A549 (cell line): ENCODE measurements around the gene GPBAR1. TPM values are rescaled to one million over a fixed set of nuclear protein-coding genes. Genes with fewer than 3 reads are reported as not detected.

Source experiments
- ATAC-seq, 2 experiments: fragments of 200-7000 bp in 1 of 2; fragments of >200 bp in 1 of 2; cut with Nextera tagmentation in 1 of 2; cut with Tn5 transposase in 1 of 2; 3 replicates each; pipeline versions ENCODE4 v1.8.0 to v1.9.1; 2018 to 2020; ENCODE audit warnings: mild to moderate bottlenecking in 1 of 2, moderate library complexity in 1 of 2
- CTCF ChIA-PET: fragments of 300-600 bp; sonication (Branson Sonifier 250); formaldehyde crosslinking; extraction: SDS; loops from one replicate; lab custom pipeline; 2021; ENCODE audit warnings: antibody characterized with exemption, inconsistent platforms; lab: Yijun Ruan, JAX
- POLR2A ChIA-PET: fragments of 350-600 bp; formaldehyde crosslinking; extraction: SDS; loops from one replicate; lab custom pipeline; 2021; ENCODE audit warnings: antibody characterized with exemption, inconsistent platforms; lab: Yijun Ruan, JAX
- DNase-seq, 2 experiments: peaks; one replicate each; pipeline versions ENCODE4 v3.0.0 to v3.0.0-alpha.2; 2011 to 2016; ENCODE audit warnings: low read depth in 1 of 2, low spot score in 1 of 2
- FAIRE-seq: peaks from 2 replicates; lab custom pipeline; 2011; peaks lifted over from hg19 to GRCh38; lab: Jason Lieb, UNC
- H3K27ac ChIP-seq, 2 experiments: fragments of >200 bp; sonication (Bioruptor Twin); formaldehyde crosslinking; 3 replicates each; pipeline ENCODE4 v1.5.1; 2016 to 2017
- H3K4me1 ChIP-seq: fragments of >200 bp; sonication (Bioruptor Twin); formaldehyde crosslinking; 3 replicates; pipeline ENCODE4 v1.6.1; 2016
- H3K4me2 ChIP-seq: fragments of >200 bp; sonication (Bioruptor Twin); formaldehyde crosslinking; 3 replicates; pipeline ENCODE4 v1.6.1; 2016
- H3K4me3 ChIP-seq: fragments of >200 bp; sonication (Bioruptor Twin); formaldehyde crosslinking; 3 replicates; pipeline ENCODE4 v1.5.1; 2016
- H3K9me3 ChIP-seq: fragments of >200 bp; sonication (Bioruptor Twin); formaldehyde crosslinking; 3 replicates; pipeline ENCODE4 v1.6.1; 2016
- CHD4 ChIP-seq: fragments of 200-600 bp; sonication (generic); IDR thresholded peaks from 2 replicates; pipeline ENCODE4 v1.6.1; 2016; ENCODE audit warnings: antibody characterized with exemption, mild to moderate bottlenecking, borderline replicate concordance
- EHF ChIP-seq: fragments of 250-450 bp; sonication (Bioruptor Pico); IDR thresholded peaks from 2 replicates; pipeline ENCODE4 v1.5.0; 2020; ENCODE audit warnings: mild to moderate bottlenecking
- EP300 ChIP-seq, 2 experiments: fragments of >200 bp; sonication (Bioruptor Twin); formaldehyde crosslinking; IDR thresholded peaks; 2 replicates in 1 of 2; 3 replicates in 1 of 2; pipeline ENCODE4 v1.6.1; 2016 to 2017
- ESRRA ChIP-seq: fragments of 150-350 bp; IDR thresholded peaks from 2 replicates; pipeline ENCODE4 v1.6.1; 2014; ENCODE audit warnings: mild to moderate bottlenecking, low read length, borderline replicate concordance
- FOSL2 ChIP-seq, 2 experiments: fragments of 450-650 bp in 1 of 2; fragments of >200 bp in 1 of 2; sonication (Bioruptor Twin) in 1 of 2; formaldehyde crosslinking; IDR thresholded peaks; 2 replicates each; pipeline versions ENCODE4 v1.5.0 to v1.6.1; 2016 to 2020; ENCODE audit warnings: mild to moderate bottlenecking in 1 of 2, moderate library complexity in 1 of 2
- GATA3 ChIP-seq: IDR thresholded peaks from 2 replicates; pipeline ENCODE4 v1.6.1; 2012; ENCODE audit warnings: borderline replicate concordance
- HOXA7 ChIP-seq: fragments of 250-450 bp; sonication (Bioruptor Pico); IDR thresholded peaks from 2 replicates; pipeline ENCODE4 v1.5.0; 2020; ENCODE audit warnings: mild to moderate bottlenecking, moderate library complexity
- HOXB5 ChIP-seq: fragments of 250-450 bp; sonication (Bioruptor Pico); IDR thresholded peaks from 2 replicates; pipeline ENCODE4 v1.5.0; 2020; ENCODE audit warnings: mild to moderate bottlenecking, moderate library complexity
- JUN ChIP-seq, 2 experiments: fragments of >200 bp; sonication (Bioruptor Twin); formaldehyde crosslinking; IDR thresholded peaks; 2 replicates in 1 of 2; 3 replicates in 1 of 2; pipeline ENCODE4 v1.6.1; 2016 to 2017
- JUNB ChIP-seq: fragments of >200 bp; sonication (Bioruptor Twin); formaldehyde crosslinking; IDR thresholded peaks from 2 replicates; pipeline ENCODE4 v1.6.1; 2016
- KDM5A ChIP-seq: fragments of 200-600 bp; sonication (generic); IDR thresholded peaks from 2 replicates; pipeline ENCODE4 v1.6.1; 2016; ENCODE audit warnings: antibody characterized with exemption, mild to moderate bottlenecking
- NFE2L2 ChIP-seq: fragments of 150-350 bp; conservative IDR thresholded peaks from 2 replicates; pipeline ENCODE4 v1.6.1; 2014; ENCODE audit warnings: low read length
- NPAS2 ChIP-seq: fragments of 250-450 bp; sonication (Bioruptor Pico); IDR thresholded peaks from 2 replicates; pipeline ENCODE4 v1.8.0; 2022; ENCODE audit warnings: mild to moderate bottlenecking, moderate library complexity, borderline replicate concordance
- PHF8 ChIP-seq: fragments of 200-600 bp; sonication (generic); IDR thresholded peaks from 2 replicates; pipeline ENCODE4 v1.6.1; 2016; ENCODE audit warnings: low read depth, mild to moderate bottlenecking, antibody characterized with exemption, moderate library complexity, borderline replicate concordance
- RARB ChIP-seq: fragments of 250-450 bp; sonication (Bioruptor Pico); IDR thresholded peaks from 2 replicates; pipeline ENCODE4 v1.8.0; 2021; ENCODE audit warnings: mild to moderate bottlenecking, moderate library complexity
- RCOR1 ChIP-seq: fragments of 150-350 bp; IDR thresholded peaks from 2 replicates; pipeline ENCODE4 v1.6.1; 2014; ENCODE audit warnings: antibody characterized with exemption, low read length, low read depth
- TP53 ChIP-seq: fragments of 250-450 bp; sonication (Bioruptor Pico); IDR thresholded peaks from 2 replicates; pipeline ENCODE4 v1.5.0; 2021; ENCODE audit warnings: mild to moderate bottlenecking, moderate library complexity
- ZFP36 ChIP-seq: fragments of 450-650 bp; IDR thresholded peaks from 2 replicates; pipeline ENCODE4 v1.6.1; 2014; ENCODE audit warnings: borderline replicate concordance; ENCODE audit not compliant: partially characterized antibody
- ZNF302 ChIP-seq: fragments of 250-450 bp; sonication (Bioruptor Pico); IDR thresholded peaks from 2 replicates; pipeline ENCODE4 v1.9.0; 2021; ENCODE audit warnings: inconsistent platforms, mild to moderate bottlenecking, moderate library complexity
- WGBS: methylation state at CpG from one replicate; pipeline ENCODE4 v1.1.6; 2017; ENCODE audit errors: missing lambda C conversion rate; 5-methylcytosine and 5-hydroxymethylcytosine counted together
- polyA plus RNA-seq, 4 experiments: library from polyadenylated mRNA; depleted of rRNA in 3 of 4; stranded (reverse); fragments of >200 nt; fragmentation: RNase III in 1 of 4; extraction: RNeasy Plus Mini Kit Qiagen cat#74134 plus additional on column Dnase treatment in 1 of 4; gene quantifications; 2 replicates in 3 of 4; 3 replicates in 1 of 4; pipeline ENCODE4 v1.2.3, GENCODE V29; 2011 to 2017
- TF ChIP-seq, protein P1 (sequence below): fragments of >200 bp; sonication (Bioruptor Twin); formaldehyde crosslinking; IDR thresholded peaks from 3 replicates; pipeline ENCODE4 v1.5.1; 2016
- TF ChIP-seq, protein P2 (sequence below): fragments of >200 bp; sonication (Bioruptor Twin); formaldehyde crosslinking; IDR thresholded peaks from 2 replicates; pipeline ENCODE4 v1.6.1; 2016
- TF ChIP-seq, protein P3 (sequence below): IDR thresholded peaks from 2 replicates; pipeline ENCODE4 v1.6.1; 2012
- TF ChIP-seq, protein P4 (sequence below): fragments of 250-450 bp; sonication (Bioruptor Pico); IDR thresholded peaks from 2 replicates; pipeline ENCODE4 v1.5.0; 2021; ENCODE audit warnings: mild to moderate bottlenecking, moderate library complexity, borderline replicate concordance
- TF ChIP-seq, protein P5 (sequence below): IDR thresholded peaks from 2 replicates; pipeline ENCODE4 v1.6.1; 2012
- TF ChIP-seq, protein P6 (sequence below): IDR thresholded peaks from 2 replicates; pipeline ENCODE4 v1.6.1; 2012; ENCODE audit warnings: low read depth, borderline replicate concordance
- TF ChIP-seq, protein P7 (sequence below): fragments of 450-650 bp; IDR thresholded peaks from 2 replicates; pipeline ENCODE4 v1.6.1; 2014; ENCODE audit warnings: antibody characterized with exemption

GPBAR1 gene
- polyA plus RNA-seq, 2 of the 4 experiments (the other 2 are of a cell fraction): 0.06 to 0.12 TPM

DNA sequence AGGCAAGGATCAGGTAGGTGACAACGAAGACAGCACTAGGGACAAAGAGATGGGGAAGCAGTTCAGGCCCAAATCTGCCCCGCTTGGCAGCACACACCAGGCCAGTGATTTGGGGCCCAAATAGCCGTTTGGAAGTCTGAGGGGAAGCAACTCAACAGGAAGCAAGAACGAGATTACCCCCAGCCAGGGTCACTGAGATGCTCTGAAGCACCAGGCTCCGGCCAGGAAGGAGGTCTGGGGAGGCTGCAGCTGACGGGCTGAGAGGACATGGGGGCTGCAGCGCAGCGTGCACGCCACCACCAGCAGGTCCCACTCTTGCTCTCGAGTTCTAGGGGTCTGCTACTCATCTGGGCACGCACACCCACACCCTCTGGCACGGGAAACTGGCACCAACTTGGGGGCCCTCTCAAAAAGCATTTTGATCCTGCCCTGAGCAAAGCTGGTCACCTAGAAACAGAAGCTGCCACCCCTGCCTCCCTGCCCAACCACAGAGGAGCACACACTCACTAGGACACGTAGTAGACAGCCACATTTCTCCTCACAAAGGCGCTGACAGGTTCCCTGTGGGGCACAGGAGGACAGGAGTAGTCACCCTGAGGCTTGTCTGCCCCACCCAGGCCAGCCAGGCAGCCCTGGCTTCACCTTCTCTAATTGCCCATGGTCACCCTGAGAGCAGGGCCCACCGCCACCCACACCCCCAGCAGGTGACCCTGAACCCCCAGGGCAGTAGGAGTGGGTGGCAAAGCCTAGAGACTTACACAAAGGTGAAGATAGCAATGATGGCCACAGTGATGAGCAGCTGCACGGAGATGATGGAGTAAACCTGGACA, 17.9 kb downstream of the GPBAR1 start (continued):
- TF ChIP-seq FOSL2 (IDR thresholded peaks at IDR 0.05) (no peak), FOSL2 (CRISPR knock-in tag; IDR thresholded peaks at IDR 0.05) (no peak), ZFP36 (no peak), RARB (CRISPR knock-in tag) (no peak), HOXB5 (CRISPR knock-in tag) (no peak), GATA3 (no peak), CHD4 (no peak), JUN (IDR thresholded peaks at IDR 0.05) (no peak)
- TF ChIP-seq, protein P1, sequence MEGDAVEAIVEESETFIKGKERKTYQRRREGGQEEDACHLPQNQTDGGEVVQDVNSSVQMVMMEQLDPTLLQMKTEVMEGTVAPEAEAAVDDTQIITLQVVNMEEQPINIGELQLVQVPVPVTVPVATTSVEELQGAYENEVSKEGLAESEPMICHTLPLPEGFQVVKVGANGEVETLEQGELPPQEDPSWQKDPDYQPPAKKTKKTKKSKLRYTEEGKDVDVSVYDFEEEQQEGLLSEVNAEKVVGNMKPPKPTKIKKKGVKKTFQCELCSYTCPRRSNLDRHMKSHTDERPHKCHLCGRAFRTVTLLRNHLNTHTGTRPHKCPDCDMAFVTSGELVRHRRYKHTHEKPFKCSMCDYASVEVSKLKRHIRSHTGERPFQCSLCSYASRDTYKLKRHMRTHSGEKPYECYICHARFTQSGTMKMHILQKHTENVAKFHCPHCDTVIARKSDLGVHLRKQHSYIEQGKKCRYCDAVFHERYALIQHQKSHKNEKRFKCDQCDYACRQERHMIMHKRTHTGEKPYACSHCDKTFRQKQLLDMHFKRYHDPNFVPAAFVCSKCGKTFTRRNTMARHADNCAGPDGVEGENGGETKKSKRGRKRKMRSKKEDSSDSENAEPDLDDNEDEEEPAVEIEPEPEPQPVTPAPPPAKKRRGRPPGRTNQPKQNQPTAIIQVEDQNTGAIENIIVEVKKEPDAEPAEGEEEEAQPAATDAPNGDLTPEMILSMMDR: no peak
- TF ChIP-seq, all 56 proteins: peak for 0

DNA sequence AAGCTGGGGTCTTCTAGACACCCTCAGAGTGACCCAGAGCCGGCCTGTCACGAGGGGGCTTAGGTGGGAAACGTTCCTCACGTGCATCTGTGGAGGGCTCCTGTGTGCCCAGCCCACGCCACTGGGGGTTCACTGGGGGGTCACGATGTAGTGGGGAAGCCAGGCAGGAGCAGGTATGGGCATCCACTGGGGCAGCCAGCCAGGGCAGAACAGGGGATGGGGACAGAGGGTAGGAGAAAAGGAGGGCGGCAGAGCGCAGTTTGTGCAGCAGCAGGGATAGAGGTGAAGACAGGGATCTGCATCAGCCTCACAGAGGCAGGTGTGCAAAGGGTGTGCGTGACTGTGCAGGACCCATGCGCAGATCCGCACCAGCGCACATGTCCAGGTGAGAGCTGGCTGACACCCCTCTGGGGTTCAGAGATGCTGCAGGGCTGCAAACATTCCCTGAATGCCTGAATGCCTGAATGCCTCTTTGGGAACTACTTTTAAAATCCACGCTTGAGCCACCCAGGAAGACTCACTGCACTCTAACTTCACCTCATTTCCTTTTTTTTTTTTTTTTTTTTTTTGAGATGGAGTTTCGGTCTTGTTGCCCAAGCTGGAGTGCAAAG, 19.6 kb downstream of the GPBAR1 start:
- no peak overlapping the region for H3K4me2 ChIP-seq
- POLR2A ChIA-PET: no interaction called here
- no peak overlapping the region for H3K27ac ChIP-seq
- DNase-seq: no peak
- ATAC-seq: no peak
- CTCF ChIA-PET: interaction anchor here (0.6 to 8.1 kb wide), 4 partner anchors 7 to 183 kb away, joined by 3 to 105 read pairs (median 8); partner anchors contain the start of genes AAMP, PNKD and TMBIM1
- H3K9me3 ChIP-seq: no peaks in the 10 kb centered on the region
- H3K4me1 ChIP-seq: peaks cover 9% of the 10 kb centered on the region; the same call in 2 of the 3 replicates
- no peak for TF ChIP-seq PHF8
- TF ChIP-seq HOXA7: no peak
- no peak for TF ChIP-seq ZNF302
- no peak for TF ChIP-seq HOXB5 (CRISPR knock-in tag)
- no peak for TF ChIP-seq JUNB
- TF ChIP-seq NPAS2 (CRISPR knock-in tag): no peak
- TF ChIP-seq, protein P2, sequence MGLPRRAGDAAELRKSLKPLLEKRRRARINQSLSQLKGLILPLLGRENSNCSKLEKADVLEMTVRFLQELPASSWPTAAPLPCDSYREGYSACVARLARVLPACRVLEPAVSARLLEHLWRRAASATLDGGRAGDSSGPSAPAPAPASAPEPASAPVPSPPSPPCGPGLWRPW: no peak
- TF ChIP-seq EHF: no peak
- no peak for TF ChIP-seq ESRRA
- no peak for TF ChIP-seq NFE2L2
- TF ChIP-seq, protein P3, sequence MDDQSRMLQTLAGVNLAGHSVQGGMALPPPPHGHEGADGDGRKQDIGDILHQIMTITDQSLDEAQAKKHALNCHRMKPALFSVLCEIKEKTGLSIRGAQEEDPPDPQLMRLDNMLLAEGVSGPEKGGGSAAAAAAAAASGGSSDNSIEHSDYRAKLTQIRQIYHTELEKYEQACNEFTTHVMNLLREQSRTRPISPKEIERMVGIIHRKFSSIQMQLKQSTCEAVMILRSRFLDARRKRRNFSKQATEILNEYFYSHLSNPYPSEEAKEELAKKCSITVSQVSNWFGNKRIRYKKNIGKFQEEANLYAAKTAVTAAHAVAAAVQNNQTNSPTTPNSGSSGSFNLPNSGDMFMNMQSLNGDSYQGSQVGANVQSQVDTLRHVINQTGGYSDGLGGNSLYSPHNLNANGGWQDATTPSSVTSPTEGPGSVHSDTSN: no peak
- no peak for TF ChIP-seq JUN (IDR thresholded peaks at IDR 0.05)
- no peak for TF ChIP-seq TP53 (CRISPR knock-in tag)
- TF ChIP-seq KDM5A: no peak
- 97% methylated on average over 8 of the region's 14 CpGs for WGBS
- H3K4me3 ChIP-seq: no peak overlapping the region
- no peak for FAIRE-seq

DNA sequence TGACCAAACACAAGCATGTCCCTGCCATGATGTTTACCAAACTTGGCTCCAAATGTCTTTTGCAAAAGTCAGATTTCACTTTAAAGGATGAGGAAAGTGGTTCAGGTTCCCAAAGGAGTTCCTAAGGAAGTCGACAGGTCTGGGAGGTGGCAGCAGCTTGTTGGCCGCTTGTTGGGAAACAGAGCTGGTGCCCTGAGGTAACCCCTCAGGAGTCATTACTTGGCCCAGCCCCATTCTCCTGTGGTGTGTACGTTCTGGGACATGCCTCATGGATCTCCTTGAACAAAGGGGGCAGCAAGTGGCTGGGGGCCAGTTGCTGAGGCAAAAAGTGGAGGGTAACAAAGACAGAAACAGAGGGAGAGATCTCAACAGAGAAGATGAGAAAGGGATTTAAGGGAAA, 20.6 kb downstream of the GPBAR1 start:
- 74% methylated on average over 3 of the region's 3 CpGs for WGBS
- FAIRE-seq: no peak
- ATAC-seq: no peak
- Histone ChIP-seq H3K9me3 (no peaks in the 10 kb centered on the region), H3K4me1 (peaks cover 18% of the 10 kb centered on the region), H3K4me2 (no peak overlapping the region), H3K27ac (no peak overlapping the region), H3K4me3 (no peak overlapping the region)
- DNase-seq: no peak
- ChIA-PET POLR2A (no interaction called here), CTCF (interaction anchor here (1.2 to 8.1 kb wide), 3 partner anchors 9 to 75 kb away, joined by 4 to 105 read pairs (median 12); partner anchors contain the start of genes AAMP, CATIP, PNKD and TMBIM1)
- TF ChIP-seq PHF8 (no peak), RARB (CRISPR knock-in tag) (no peak), RCOR1 (no peak), HOXB5 (CRISPR knock-in tag) (no peak), ZNF302 (no peak), EP300 (IDR thresholded peaks at IDR 0.05) (no peak)
- TF ChIP-seq, protein P4, sequence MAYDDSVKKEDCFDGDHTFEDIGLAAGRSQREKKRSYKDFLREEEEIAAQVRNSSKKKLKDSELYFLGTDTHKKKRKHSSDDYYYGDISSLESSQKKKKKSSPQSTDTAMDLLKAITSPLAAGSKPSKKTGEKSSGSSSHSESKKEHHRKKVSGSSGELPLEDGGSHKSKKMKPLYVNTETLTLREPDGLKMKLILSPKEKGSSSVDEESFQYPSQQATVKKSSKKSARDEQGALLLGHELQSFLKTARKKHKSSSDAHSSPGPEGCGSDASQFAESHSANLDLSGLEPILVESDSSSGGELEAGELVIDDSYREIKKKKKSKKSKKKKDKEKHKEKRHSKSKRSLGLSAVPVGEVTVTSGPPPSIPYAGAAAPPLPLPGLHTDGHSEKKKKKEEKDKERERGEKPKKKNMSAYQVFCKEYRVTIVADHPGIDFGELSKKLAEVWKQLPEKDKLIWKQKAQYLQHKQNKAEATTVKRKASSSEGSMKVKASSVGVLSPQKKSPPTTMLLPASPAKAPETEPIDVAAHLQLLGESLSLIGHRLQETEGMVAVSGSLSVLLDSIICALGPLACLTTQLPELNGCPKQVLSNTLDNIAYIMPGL (CRISPR knock-in tag): no peak
- TF ChIP-seq, protein P5, sequence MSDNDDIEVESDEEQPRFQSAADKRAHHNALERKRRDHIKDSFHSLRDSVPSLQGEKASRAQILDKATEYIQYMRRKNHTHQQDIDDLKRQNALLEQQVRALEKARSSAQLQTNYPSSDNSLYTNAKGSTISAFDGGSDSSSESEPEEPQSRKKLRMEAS: no peak
- TF ChIP-seq, protein P6, sequence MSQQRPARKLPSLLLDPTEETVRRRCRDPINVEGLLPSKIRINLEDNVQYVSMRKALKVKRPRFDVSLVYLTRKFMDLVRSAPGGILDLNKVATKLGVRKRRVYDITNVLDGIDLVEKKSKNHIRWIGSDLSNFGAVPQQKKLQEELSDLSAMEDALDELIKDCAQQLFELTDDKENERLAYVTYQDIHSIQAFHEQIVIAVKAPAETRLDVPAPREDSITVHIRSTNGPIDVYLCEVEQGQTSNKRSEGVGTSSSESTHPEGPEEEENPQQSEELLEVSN: no peak
- TF ChIP-seq, protein P7, sequence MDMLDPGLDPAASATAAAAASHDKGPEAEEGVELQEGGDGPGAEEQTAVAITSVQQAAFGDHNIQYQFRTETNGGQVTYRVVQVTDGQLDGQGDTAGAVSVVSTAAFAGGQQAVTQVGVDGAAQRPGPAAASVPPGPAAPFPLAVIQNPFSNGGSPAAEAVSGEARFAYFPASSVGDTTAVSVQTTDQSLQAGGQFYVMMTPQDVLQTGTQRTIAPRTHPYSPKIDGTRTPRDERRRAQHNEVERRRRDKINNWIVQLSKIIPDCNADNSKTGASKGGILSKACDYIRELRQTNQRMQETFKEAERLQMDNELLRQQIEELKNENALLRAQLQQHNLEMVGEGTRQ: no peak
